Urothelium cell line (cell line): Measurements from ENCODE around the gene ST8SIA1.
"Not testable (repeated sequence)": the region's sequence is repeated elsewhere in the genome, so short reads cannot be mapped to it uniquely, and the experiment has no call there.

Experiments
- DNase-seq: peaks from one replicate; pipeline ENCODE4 v3.0.0; 2011; ENCODE audit warnings: low spot score, mixed read lengths
- FAIRE-seq: peaks from 2 replicates; lab custom pipeline; 2011; peaks lifted over from hg19 to GRCh38; lab: Jason Lieb, UNC

Gene ST8SIA1

DNA sequence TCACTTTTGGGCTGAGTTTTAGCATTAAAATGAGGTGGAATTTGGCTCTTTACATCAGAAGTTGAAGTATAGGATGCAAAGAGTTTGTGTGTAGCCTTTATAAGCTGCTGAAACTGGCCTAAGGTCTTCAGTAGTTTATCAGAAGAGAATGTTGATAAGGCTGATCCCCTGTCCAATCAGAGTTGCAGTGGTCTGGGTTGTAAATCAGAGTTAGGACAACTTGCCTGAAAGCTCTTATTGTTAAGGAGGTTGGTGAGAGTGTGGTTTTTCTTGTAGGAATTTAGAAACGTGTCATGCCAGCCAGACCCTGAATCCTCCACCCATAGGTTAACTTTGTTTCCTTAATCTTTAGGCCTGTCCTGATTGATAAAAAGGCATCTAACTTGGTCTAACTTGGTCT lies 143.5 kb downstream of the ST8SIA1 start:
- DNase-seq, result no peak
- FAIRE-seq, result no peak

DNA sequence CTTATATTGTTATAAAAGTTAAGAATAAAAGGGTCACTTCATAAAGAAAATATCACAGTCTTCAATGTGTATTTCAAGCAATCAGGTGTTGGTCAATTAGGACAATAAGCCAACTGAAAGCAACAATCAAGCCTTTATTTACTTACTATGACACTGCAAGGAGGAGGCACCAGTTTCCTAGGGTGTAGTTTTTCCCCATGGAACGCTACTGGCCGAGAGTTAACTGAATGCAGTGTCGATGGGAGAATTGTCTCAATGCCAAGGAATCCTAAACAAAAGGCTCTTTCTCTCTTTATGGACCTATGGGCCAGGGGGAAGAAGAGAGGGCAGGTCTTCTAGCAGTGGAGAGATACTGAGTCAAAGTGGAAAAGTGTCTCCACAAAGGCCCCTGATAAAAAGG lies 146.1 kb downstream of the ST8SIA1 start:
- no peak for FAIRE-seq
- DNase-seq, result no peak

DNA sequence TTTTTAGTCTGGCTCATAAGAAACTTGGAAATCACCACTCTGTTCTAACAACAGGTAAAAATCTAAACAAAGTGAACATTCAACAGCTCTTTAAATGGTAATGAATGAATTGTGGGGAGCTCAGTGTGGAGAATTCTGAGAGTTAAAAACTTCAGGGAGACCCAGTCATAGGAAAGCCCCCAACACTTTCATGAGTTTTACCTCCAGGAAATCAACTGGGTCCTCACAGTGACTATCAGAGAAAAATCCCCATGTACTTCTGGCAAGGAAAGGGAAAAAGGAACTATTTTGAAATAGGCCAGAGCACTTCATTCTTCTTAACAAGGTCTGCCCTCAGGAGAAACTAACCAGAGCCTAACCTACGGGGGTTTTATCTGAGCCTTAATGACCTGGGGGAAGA lies 153.8 kb downstream of the ST8SIA1 start:
- no peak for DNase-seq
- no peak for FAIRE-seq

DNA sequence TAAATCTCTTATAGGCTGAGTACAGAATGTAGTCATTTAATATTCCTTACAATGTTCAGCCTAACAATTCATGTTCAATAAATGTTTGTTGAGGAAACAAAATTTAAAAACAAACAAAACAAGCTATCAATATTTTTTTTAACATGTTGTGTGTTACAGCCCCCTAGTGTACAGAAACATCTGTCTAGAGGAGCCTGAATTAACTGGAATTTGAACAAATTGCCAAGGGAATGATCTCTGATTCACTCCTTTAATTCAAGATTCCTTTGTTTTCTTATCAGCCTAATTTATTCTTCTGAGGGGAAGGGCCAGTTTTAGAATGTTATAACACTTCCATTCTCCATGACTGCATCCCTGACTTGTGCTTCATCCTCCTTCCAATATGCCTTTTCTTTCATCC lies 161.3 kb downstream of the ST8SIA1 start:
- no peak for FAIRE-seq
- no peak for DNase-seq

DNA sequence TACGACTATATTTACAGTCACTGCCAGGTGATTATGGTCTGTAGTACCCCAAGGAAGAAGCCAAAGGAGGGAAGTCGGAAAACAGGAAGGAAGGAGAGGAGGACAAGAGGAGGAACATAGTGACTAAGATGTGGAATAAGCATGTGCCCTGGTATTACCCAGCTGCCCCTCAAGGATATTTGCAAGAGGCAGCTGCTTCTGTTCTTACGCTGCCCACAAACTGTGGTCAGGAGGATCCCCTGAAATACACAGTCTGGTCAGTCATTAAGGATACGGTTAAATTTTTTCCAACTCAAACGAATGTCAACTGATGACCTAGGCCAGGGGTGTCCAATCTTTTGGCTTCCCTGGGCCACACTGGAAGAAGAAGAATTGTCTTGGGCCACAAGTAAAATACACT lies 162.0 kb downstream of the ST8SIA1 start:
- DNase-seq, result no peak
- no peak for FAIRE-seq

DNA sequence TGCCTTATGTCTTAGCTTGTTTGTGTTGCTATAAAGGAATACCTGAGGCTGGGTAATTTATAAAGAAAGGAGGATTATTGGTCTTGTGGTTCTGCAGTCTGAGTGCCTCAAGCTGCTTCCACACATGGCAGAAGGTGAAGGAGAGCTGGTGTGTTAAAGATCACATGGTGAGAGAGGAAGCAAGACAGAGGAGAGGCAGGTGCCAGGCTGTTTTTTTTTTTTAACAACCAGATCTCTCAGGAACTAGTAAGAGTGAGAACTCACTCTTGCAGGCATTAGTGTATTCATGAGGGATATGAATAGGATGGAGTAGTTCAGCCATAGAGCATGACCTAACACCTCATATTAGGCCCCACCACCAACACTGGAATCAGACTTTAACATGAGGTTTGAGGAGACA lies 165.1 kb downstream of the ST8SIA1 start:
- FAIRE-seq (no peak), DNase-seq (no peak)

DNA sequence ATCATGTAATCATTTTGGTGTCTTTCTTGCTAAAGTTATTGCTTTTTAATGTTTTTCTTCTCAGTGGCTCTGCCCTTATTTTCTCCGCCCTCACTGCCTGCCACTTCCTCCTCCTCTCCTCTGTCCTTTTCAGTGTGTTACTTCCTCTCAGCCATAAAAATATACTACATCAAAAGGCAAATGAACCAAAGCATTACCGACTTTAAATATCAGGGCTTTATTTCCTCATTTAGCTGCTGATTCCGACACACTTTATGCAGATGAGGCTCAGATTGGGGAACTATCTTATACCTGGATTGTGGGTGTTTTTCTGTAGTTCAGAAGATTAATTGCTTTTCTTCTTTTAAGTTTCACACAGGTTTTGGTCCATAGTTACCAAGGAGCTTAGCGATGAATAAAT lies 170.4 kb downstream of the ST8SIA1 start:
- DNase-seq (no peak), FAIRE-seq (no peak)

DNA sequence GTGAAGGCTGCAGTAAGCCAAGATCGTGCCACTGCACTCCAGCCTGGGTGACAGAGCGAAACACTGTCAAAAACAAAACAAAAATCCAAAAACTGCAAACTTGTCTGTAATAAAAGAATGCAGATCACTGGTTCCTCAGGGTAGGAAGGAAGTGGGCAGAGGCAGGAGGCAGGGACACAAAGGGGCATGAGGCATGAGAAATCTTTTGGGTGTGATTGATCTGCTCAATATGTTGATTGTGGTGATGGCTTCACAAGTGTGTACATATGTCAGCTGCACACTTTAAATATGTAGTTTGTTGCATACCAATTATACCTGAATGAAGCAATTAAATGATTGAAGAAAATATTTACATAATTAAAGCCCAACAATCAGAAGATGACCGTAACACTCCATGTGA lies 170.9 kb downstream of the ST8SIA1 start:
- DNase-seq, result no peak
- no peak for FAIRE-seq

DNA sequence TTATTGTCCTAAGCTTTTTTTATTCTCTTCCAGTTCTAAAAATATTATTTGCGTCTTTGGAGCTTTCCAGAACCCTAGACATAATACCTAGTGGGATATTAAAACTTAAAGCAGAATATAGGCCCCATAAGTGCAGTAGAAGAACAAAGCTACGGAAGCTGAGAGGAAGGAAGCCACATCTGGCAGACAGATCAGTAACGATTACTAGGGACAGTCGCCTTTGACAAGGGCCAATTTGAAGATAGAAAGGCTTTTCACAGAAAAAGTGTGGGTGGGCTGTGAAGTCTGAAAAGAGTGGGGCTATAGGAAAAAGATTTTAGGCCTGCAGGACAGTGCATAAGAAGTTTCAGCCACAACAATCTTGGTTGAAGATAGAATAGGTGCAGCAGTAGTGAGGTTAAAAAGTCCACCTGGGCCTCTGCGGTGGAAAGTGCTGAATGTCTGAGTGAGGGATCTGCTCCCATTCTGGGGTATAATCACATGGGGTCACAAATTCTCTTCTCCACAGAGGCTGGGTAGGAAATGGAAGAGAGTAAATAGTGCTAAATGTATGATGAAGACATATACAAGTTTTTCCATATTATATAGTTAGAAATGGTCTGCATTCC lies 174.0 kb downstream of the ST8SIA1 start:
- DNase-seq (no peak), FAIRE-seq (no peak)

DNA sequence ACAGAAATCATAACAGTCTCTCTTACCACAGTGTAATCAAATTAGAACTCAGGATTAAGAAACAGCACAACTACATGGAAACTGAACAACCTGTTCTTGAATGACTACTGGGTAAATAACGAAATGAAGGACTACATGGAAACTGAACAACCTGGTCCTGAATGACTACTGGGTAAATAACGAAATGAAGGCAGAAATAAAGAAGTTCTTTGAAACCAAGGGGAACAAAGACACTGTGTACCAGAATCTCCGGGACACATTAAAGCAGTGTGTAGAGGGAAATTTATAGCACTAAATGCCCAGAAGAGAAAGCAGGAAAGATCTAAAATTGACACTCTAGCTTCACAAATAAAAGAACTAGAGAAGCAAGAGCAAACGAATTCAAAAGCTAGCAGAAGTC lies 185.2 kb downstream of the ST8SIA1 start:
- DNase-seq, FAIRE-seq: not testable (repeated sequence)

DNA sequence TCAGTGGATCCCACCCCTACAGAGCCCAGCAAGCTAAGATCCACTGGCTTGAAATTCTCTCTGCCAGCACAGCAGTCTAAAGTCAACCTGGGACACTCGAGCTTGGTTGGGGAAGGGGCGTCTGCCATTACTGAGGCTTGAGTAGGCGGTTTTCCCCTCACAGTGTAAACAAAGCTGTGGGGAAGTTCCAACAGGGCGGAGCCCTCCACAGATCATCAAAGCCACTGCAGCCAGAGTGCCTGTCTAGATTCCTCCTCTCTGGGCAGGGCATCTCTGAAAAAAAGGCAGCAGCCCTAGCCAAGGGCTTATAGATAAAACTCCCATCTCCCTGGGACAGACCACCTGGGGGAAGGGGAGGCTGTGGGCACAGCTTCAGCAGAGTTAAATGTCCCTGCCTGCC lies 187.8 kb downstream of the ST8SIA1 start:
- not testable (repeated sequence) for FAIRE-seq, DNase-seq
